ENCODE data around the gene APBB1IP.
"Not testable (repeated sequence)": the region's sequence is repeated elsewhere in the genome, so short reads cannot be mapped to it uniquely, and the experiment has no call there.

APBB1IP gene

DNA sequence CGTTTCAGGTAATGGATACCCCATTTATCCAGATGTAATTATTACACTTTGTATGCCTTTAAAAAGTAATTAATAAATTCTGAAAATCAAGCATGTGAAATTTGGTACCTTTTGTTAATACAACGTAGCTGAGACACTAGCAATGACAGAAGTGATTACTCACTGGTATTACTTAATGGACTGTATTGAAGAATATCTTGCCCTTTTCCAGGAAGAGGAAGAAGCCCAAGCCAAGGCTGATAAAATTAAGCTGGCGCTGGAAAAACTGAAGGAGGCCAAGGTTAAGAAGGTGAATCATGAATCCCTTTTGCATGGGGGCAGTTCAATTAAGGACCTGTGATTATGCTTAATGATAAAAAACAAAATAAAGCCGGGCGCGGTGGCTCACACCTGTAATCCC lies 64.8 kb downstream of the APBB1IP start:
- Histone ChIP-seq H3K9ac (ENCODE audit: low read depth in 1 of 2, low read length in 2 of 2) (no peak overlapping the region), H3K27ac (ENCODE audit: low read depth, low read length) (no peak overlapping the region), H3K27me3 (ENCODE audit: control insufficient read depth in 1 of 2, insufficient read depth in 2 of 2, low read length in 2 of 2) (no peaks in the 10 kb centered on the region), H3K9me3 (ENCODE audit: control insufficient read depth in 1 of 2, low read length in 2 of 2) (no peaks in the 10 kb centered on the region), H3K36me3 (ENCODE audit: control insufficient read depth in 1 of 2, insufficient read depth in 2 of 2, low read length in 2 of 2) (peaks cover 0 to 6% of the 10 kb centered on the region in 2 donors), H3K4me3 (ENCODE audit: low read depth in 1 of 2, low read length in 2 of 2) (no peak overlapping the region), H3K4me1 (ENCODE audit: control insufficient read depth in 1 of 2, insufficient read depth in 2 of 2, low read length in 2 of 2) (no peaks in the 10 kb centered on the region)

DNA sequence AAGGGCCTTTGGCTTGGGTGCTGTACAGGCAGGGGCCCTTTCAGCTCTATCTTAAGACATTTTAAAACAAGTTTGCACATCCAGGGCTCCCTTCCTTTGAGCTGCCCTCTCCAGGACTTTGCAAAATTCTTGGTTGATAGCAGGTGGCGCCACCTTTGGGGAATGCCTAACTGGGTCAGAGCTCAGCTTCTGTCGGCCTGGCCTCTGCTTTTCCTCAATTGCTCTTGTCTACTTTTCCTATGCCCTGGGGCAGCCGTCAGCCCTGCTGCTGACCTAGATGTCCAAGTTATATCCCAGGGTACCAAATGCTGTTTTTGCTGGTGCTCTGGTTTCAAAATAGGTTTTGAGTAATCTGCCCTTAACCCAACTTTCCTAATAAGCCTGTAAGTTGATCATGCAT lies 65.8 kb downstream of the APBB1IP start:
- peaks cover 0 to 6% of the 10 kb centered on the region in 2 donors for H3K36me3 ChIP-seq (ENCODE audit: control insufficient read depth in 1 of 2, insufficient read depth in 2 of 2, low read length in 2 of 2)
- H3K27ac ChIP-seq (ENCODE audit: low read depth, low read length), result no peak overlapping the region
- H3K4me1 ChIP-seq (ENCODE audit: control insufficient read depth in 1 of 2, insufficient read depth in 2 of 2, low read length in 2 of 2), result no peaks in the 10 kb centered on the region
- H3K9me3 ChIP-seq (ENCODE audit: control insufficient read depth in 1 of 2, low read length in 2 of 2), result no peaks in the 10 kb centered on the region
- no peak overlapping the region for H3K4me3 ChIP-seq (ENCODE audit: low read depth in 1 of 2, low read length in 2 of 2)
- H3K27me3 ChIP-seq (ENCODE audit: control insufficient read depth in 1 of 2, insufficient read depth in 2 of 2, low read length in 2 of 2), result no peaks in the 10 kb centered on the region
- H3K9ac ChIP-seq (ENCODE audit: low read depth in 1 of 2, low read length in 2 of 2), result no peak overlapping the region

DNA sequence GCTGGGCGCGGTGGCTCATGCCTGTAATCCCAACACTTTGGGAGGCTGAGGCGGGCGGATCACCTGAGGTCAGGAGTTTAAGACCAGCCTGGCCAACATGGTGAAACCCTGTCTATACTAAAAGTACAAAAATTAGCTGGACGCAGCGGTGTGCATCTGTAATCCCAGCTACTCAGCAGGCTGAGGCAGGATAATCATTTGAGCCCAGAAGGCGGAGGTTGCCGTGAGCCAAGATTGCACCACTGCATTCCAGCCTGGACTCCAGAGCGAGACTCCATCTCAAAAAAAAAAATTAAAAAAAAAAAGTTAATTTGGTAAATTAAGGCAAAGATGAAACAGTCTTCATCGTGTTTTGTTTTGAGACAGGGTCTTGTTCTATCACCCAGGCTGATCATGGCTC lies 66.3 kb downstream of the APBB1IP start:
- not testable (repeated sequence) for H3K9ac ChIP-seq (ENCODE audit: low read depth in 1 of 2, low read length in 2 of 2); H3K4me3 ChIP-seq (ENCODE audit: low read depth in 1 of 2, low read length in 2 of 2); H3K36me3 ChIP-seq (ENCODE audit: control insufficient read depth in 1 of 2, insufficient read depth in 2 of 2, low read length in 2 of 2); H3K27me3 ChIP-seq (ENCODE audit: control insufficient read depth in 1 of 2, insufficient read depth in 2 of 2, low read length in 2 of 2); H3K27ac ChIP-seq (ENCODE audit: low read depth, low read length); H3K9me3 ChIP-seq (ENCODE audit: control insufficient read depth in 1 of 2, low read length in 2 of 2); H3K4me1 ChIP-seq (ENCODE audit: control insufficient read depth in 1 of 2, insufficient read depth in 2 of 2, low read length in 2 of 2)

DNA sequence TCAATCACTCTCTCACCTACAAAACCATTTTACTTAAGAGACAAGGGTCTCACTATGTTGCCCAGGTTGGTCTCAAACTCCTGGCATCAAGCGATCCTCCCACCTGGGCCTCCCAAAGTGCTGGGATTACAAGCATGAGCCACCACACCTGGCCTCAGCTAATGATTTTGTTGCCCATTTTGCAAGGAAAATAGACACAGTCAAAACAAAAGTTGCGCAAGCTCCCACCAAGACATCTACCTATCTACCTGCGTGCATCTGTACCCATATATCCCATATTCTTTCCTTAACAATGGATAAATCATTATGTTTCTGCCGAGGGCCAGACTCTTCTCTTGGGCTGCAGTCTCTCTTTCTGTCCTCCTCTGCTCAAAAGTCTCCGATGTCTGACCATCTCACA lies 67.3 kb downstream of the APBB1IP start:
- H3K4me1 ChIP-seq (ENCODE audit: control insufficient read depth in 1 of 2, insufficient read depth in 2 of 2, low read length in 2 of 2), result no peaks in the 10 kb centered on the region
- H3K4me3 ChIP-seq (ENCODE audit: low read depth in 1 of 2, low read length in 2 of 2), result no peak overlapping the region
- H3K9me3 ChIP-seq (ENCODE audit: control insufficient read depth in 1 of 2, low read length in 2 of 2), result no peaks in the 10 kb centered on the region
- no peak overlapping the region for H3K27ac ChIP-seq (ENCODE audit: low read depth, low read length)
- H3K27me3 ChIP-seq (ENCODE audit: control insufficient read depth in 1 of 2, insufficient read depth in 2 of 2, low read length in 2 of 2), result no peaks in the 10 kb centered on the region
- no peak overlapping the region for H3K9ac ChIP-seq (ENCODE audit: low read depth in 1 of 2, low read length in 2 of 2)
- peaks cover 0 to 6% of the 10 kb centered on the region in 2 donors for H3K36me3 ChIP-seq (ENCODE audit: control insufficient read depth in 1 of 2, insufficient read depth in 2 of 2, low read length in 2 of 2)

DNA sequence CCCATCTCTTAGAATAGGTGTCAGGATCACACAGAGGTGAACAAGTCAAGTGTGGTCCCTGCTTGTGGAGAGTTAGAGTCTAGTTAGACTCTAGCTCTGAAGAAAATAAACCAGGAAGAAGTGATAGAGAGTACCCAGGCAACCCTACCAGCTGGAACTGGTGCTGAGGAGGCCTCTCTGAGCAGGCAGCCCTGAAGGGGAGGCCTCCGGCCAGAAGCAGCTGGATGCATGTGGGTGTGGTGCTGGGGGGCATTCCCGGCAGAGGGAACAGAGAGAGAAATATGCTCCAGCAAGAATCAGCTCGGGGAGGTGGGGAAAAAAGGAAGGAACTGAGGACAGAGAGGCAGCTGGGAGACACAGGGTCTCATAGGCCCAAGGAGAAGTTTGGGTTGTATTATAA lies 68.6 kb downstream of the APBB1IP start:
- no peak overlapping the region for H3K4me3 ChIP-seq (ENCODE audit: low read depth in 1 of 2, low read length in 2 of 2)
- H3K36me3 ChIP-seq (ENCODE audit: control insufficient read depth in 1 of 2, insufficient read depth in 2 of 2, low read length in 2 of 2), result no peaks in the 10 kb centered on the region
- no peaks in the 10 kb centered on the region for H3K4me1 ChIP-seq (ENCODE audit: control insufficient read depth in 1 of 2, insufficient read depth in 2 of 2, low read length in 2 of 2)
- no peaks in the 10 kb centered on the region for H3K9me3 ChIP-seq (ENCODE audit: control insufficient read depth in 1 of 2, low read length in 2 of 2)
- H3K9ac ChIP-seq (ENCODE audit: low read depth in 1 of 2, low read length in 2 of 2), result no peak overlapping the region
- no peak overlapping the region for H3K27ac ChIP-seq (ENCODE audit: low read depth, low read length)
- H3K27me3 ChIP-seq (ENCODE audit: control insufficient read depth in 1 of 2, insufficient read depth in 2 of 2, low read length in 2 of 2), result no peaks in the 10 kb centered on the region

DNA sequence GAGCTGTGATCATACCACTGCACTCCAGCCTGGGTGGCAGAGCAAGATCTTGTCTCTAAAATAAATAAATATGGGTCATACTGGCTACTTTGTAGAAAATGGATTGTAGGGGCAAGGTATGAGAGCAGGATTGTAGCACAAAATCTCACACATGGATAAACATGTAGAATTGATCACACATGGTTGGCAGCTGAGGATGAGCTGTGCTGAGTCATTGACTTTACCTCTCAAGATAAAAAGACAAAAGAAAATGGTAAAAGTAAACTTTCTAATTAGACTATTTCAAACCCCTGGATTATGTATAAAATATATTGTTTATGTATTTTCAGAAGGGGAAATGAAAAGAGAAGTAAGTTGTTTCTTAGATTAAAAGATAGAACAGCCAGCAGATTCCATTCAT lies 69.3 kb downstream of the APBB1IP start:
- Histone ChIP-seq H3K4me3 (ENCODE audit: low read depth in 1 of 2, low read length in 2 of 2) (no peak overlapping the region), H3K9me3 (ENCODE audit: control insufficient read depth in 1 of 2, low read length in 2 of 2) (no peaks in the 10 kb centered on the region), H3K27me3 (ENCODE audit: control insufficient read depth in 1 of 2, insufficient read depth in 2 of 2, low read length in 2 of 2) (no peaks in the 10 kb centered on the region), H3K36me3 (ENCODE audit: control insufficient read depth in 1 of 2, insufficient read depth in 2 of 2, low read length in 2 of 2) (no peaks in the 10 kb centered on the region), H3K27ac (ENCODE audit: low read depth, low read length) (no peak overlapping the region), H3K9ac (ENCODE audit: low read depth in 1 of 2, low read length in 2 of 2) (no peak overlapping the region), H3K4me1 (ENCODE audit: control insufficient read depth in 1 of 2, insufficient read depth in 2 of 2, low read length in 2 of 2) (no peaks in the 10 kb centered on the region)

DNA sequence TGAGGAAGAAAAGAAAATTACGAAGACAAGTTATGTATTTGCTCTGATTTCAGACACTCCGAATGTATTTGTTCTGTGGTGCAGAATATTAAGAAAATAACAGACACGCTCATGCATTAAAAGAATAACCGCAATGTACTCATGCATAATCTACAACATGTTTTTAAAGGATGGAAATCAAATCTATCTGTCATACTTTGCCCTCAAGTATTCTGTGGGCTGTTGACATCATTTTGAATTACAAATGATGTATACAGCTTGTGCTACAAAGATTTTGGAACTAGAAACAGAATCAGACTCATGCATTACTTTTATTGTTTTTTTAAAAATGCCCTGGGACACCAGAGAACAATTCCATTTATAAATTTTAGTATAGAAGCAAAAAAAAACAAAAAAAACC lies 69.9 kb downstream of the APBB1IP start:
- Histone ChIP-seq H3K36me3 (ENCODE audit: control insufficient read depth in 1 of 2, insufficient read depth in 2 of 2, low read length in 2 of 2) (no peaks in the 10 kb centered on the region), H3K27ac (ENCODE audit: low read depth, low read length) (no peak overlapping the region), H3K4me3 (ENCODE audit: low read depth in 1 of 2, low read length in 2 of 2) (no peak overlapping the region), H3K4me1 (ENCODE audit: control insufficient read depth in 1 of 2, insufficient read depth in 2 of 2, low read length in 2 of 2) (no peaks in the 10 kb centered on the region), H3K27me3 (ENCODE audit: control insufficient read depth in 1 of 2, insufficient read depth in 2 of 2, low read length in 2 of 2) (no peaks in the 10 kb centered on the region), H3K9me3 (ENCODE audit: control insufficient read depth in 1 of 2, low read length in 2 of 2) (peaks cover 0 to 2% of the 10 kb centered on the region in 2 donors), H3K9ac (ENCODE audit: low read depth in 1 of 2, low read length in 2 of 2) (no peak overlapping the region)

DNA sequence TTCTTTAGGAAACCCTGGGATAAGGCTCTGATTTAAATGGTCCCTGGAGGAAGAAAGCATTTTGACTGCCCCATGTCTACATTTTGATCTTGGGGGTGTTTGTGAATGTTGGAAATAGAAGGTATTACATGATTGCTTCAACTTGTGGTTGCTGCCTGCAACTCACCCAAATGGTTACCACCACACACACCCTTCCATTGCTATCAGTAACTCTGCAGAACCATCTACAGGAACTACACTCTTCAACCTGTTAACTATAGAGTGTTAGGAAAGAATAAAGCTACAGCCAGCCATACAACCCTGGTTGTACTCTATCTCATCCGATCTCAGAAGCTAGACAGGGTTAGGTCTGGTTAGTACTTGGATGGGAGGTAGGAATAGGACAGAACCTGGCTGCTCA lies 71.2 kb downstream of the APBB1IP start:
- Histone ChIP-seq H3K4me3 (ENCODE audit: low read depth in 1 of 2, low read length in 2 of 2) (no peak overlapping the region), H3K27me3 (ENCODE audit: control insufficient read depth in 1 of 2, insufficient read depth in 2 of 2, low read length in 2 of 2) (no peaks in the 10 kb centered on the region), H3K36me3 (ENCODE audit: control insufficient read depth in 1 of 2, insufficient read depth in 2 of 2, low read length in 2 of 2) (no peaks in the 10 kb centered on the region), H3K9me3 (ENCODE audit: control insufficient read depth in 1 of 2, low read length in 2 of 2) (peaks cover 0 to 5% of the 10 kb centered on the region in 2 donors), H3K9ac (ENCODE audit: low read depth in 1 of 2, low read length in 2 of 2) (no peak overlapping the region), H3K4me1 (ENCODE audit: control insufficient read depth in 1 of 2, insufficient read depth in 2 of 2, low read length in 2 of 2) (no peaks in the 10 kb centered on the region), H3K27ac (ENCODE audit: low read depth, low read length) (no peak overlapping the region)

DNA sequence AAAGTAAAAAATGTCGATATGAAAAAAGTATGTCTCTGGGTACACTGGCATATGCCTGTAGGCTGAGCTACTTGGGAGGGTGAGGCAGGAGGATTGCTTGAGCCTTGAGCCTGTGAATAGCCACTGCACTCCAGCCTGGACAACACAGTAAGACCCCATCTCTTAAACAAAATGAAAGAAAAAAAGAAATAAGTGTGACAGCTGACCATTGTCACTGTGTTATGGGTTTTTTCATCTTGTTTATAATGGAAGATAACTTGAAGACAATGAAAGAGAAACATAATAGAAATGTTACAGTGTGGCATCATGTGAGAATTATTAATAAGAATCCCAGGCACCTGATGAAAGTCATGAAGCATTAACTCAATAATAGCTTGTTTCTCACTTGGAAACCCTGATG lies 75.0 kb downstream of the APBB1IP start:
- peaks cover 0 to 5% of the 10 kb centered on the region in 2 donors for H3K9me3 ChIP-seq (ENCODE audit: control insufficient read depth in 1 of 2, low read length in 2 of 2)
- no peaks in the 10 kb centered on the region for H3K27me3 ChIP-seq (ENCODE audit: control insufficient read depth in 1 of 2, insufficient read depth in 2 of 2, low read length in 2 of 2)
- H3K36me3 ChIP-seq (ENCODE audit: control insufficient read depth in 1 of 2, insufficient read depth in 2 of 2, low read length in 2 of 2), result peaks cover 0 to 3% of the 10 kb centered on the region in 2 donors
- peaks cover 0 to 6% of the 10 kb centered on the region in 2 donors for H3K4me1 ChIP-seq (ENCODE audit: control insufficient read depth in 1 of 2, insufficient read depth in 2 of 2, low read length in 2 of 2)
- H3K9ac ChIP-seq (ENCODE audit: low read depth in 1 of 2, low read length in 2 of 2), result no peak overlapping the region
- no peak overlapping the region for H3K27ac ChIP-seq (ENCODE audit: low read depth, low read length)
- H3K4me3 ChIP-seq (ENCODE audit: low read depth in 1 of 2, low read length in 2 of 2), result no peak overlapping the region

DNA sequence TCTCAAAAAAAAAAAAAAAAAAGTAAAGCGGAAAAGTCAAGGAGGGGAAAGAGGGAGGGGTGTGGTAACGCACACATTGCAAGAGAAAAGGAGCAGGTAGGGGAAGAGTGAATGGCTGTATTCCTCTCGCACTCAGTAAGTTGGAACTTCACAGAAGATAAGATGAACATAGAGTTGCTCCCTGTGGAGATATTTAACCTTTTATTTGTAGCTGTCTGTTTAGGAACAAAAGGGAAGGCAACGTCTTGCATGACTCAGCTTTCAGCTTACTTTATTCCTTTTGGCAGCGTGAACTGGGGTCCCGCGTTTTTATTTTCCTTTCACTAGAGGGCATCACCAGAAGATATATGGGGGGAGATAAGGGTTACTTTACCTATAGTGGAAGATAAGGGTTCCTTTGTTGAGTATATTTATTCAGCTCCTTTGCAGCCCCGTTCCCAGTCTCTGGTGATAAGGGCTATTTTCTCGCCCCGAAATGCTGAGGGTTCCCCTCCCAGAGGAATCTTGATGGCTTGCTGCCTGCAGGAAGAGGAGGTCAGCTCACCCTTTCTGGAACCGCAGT lies 78.5 kb downstream of the APBB1IP start:
- peaks cover 0 to 6% of the 10 kb centered on the region in 2 donors for H3K36me3 ChIP-seq (ENCODE audit: control insufficient read depth in 1 of 2, insufficient read depth in 2 of 2, low read length in 2 of 2)
- H3K27ac ChIP-seq (ENCODE audit: low read depth, low read length), result no peak overlapping the region
- no peaks in the 10 kb centered on the region for H3K27me3 ChIP-seq (ENCODE audit: control insufficient read depth in 1 of 2, insufficient read depth in 2 of 2, low read length in 2 of 2)
- H3K4me1 ChIP-seq (ENCODE audit: control insufficient read depth in 1 of 2, insufficient read depth in 2 of 2, low read length in 2 of 2), result peaks cover 0 to 6% of the 10 kb centered on the region in 2 donors
- H3K9ac ChIP-seq (ENCODE audit: low read depth in 1 of 2, low read length in 2 of 2), result no peak overlapping the region
- H3K9me3 ChIP-seq (ENCODE audit: control insufficient read depth in 1 of 2, low read length in 2 of 2), result peaks cover 4 to 5% of the 10 kb centered on the region in 2 donors
- H3K4me3 ChIP-seq (ENCODE audit: low read depth in 1 of 2, low read length in 2 of 2), result no peak overlapping the region
